ENCODE data around the gene SLC25A42.

- TF ChIP-seq EZH2phosphoT487 (IDR thresholded peaks at IDR 0.05; ENCODE audit: borderline replicate concordance, low read length) (no peak), CTCF (conservative IDR thresholded peaks at IDR 0.05; ENCODE audit: low read depth, low read length) (no peak)
Observed at GRCh38 chr19:19140476-19140875, 76.7 kb downstream of the SLC25A42 start.
